Rectal smooth muscle tissue (tissue), 1 donor: ENCODE results near the gene OR10Z1.

Source experiments
- H3K27ac ChIP-seq: one replicate; pipeline ENCODE4 v1.7.0; 2013; ENCODE audit warnings: low read depth, low read length, inconsistent platforms
- H3K27me3 ChIP-seq: one replicate; pipeline ENCODE4 v1.7.0; 2013; ENCODE audit warnings: low read length; ENCODE audit not compliant: control insufficient read depth, insufficient read depth
- H3K36me3 ChIP-seq: one replicate; pipeline ENCODE4 v1.7.0; 2013; ENCODE audit warnings: low read length; ENCODE audit not compliant: control insufficient read depth, insufficient read depth
- H3K4me1 ChIP-seq: one replicate; pipeline ENCODE4 v1.7.0; 2013; ENCODE audit warnings: low read length; ENCODE audit not compliant: control insufficient read depth, insufficient read depth
- H3K4me3 ChIP-seq: one replicate; pipeline ENCODE4 v1.7.0; 2013; ENCODE audit warnings: low read length
- H3K9ac ChIP-seq: one replicate; pipeline ENCODE4 v1.7.0; 2013; ENCODE audit warnings: low read length

The OR10Z1 gene, protein sequence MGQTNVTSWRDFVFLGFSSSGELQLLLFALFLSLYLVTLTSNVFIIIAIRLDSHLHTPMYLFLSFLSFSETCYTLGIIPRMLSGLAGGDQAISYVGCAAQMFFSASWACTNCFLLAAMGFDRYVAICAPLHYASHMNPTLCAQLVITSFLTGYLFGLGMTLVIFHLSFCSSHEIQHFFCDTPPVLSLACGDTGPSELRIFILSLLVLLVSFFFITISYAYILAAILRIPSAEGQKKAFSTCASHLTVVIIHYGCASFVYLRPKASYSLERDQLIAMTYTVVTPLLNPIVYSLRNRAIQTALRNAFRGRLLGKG

DNA sequence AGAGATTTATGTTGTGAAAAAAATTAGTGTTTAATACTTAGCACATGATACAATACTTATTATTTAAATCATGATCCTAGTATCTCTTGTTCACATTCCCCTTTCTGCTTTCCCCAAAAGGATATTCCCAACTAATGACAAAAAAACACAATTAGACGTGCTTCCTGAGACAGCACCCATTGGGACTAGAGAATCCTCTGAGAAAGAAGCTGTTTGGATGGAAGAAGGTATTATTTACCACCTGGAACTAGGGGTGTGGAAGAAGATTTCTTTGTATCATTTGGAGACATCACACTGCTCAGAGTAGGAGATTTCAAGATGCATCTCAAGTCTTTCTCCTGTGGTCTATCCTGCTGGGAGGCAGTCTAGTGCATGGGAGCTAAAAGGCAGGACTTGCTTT is at the start of gene OR10Z1:
TSS of gene OR10Z1 (plus strand) at position 301 of the 400 bp plus-strand sequence. CDS start 1,171 bp downstream, outside the sequence.
- Histone ChIP-seq H3K36me3 (no peaks in the 10 kb centered on the region), H3K27ac (no peak within 1 kb of the TSS), H3K27me3 (no peaks in the 10 kb centered on the region), H3K4me1 (no peaks in the 10 kb centered on the region), H3K4me3 (no peak within 1 kb of the TSS), H3K9ac (no peak within 1 kb of the TSS)

DNA sequence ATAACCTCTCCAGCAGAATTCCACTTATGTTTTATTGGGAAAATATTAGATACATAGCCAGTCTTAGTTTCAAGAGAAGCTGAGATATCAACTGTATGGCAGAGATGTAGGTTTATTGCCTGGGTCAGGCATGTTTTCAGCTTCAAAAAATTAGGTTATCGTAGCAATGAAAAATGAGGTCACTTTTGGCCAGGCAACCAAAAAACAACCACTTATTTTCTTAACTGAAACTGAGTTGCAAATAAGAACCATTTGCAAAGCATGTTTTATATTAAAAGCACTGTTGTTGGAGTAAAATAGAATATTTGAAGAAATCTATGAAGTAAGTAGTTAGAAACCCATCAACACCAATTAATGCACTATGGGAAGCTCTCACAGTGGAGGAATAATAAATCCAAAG is 45.4 kb upstream of the OR10Z1 start:
- Histone ChIP-seq H3K27ac (no peak overlapping the region), H3K27me3 (no peaks in the 10 kb centered on the region), H3K9ac (no peak overlapping the region), H3K4me3 (no peak overlapping the region), H3K4me1 (no peaks in the 10 kb centered on the region), H3K36me3 (no peaks in the 10 kb centered on the region)

DNA sequence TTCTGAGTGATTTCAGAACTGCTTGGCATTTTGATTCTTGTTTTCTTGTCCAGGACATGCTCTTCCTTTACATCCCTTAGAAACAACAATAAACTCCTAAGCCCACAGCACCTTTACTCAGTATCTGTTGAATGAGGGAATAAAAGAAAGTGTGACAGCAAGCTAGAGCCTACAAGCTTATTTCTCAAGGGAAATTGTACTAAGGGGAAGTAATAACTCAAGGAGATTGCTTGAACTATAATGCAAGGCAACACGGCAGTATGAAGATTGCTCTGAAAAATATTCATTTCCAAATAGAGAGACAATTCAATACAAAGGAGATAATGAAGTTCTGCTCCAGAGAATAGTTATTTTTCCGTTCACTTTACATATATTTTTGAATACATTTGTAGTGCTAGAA is 41.2 kb upstream of the OR10Z1 start:
- Histone ChIP-seq H3K27ac (no peak overlapping the region), H3K36me3 (no peaks in the 10 kb centered on the region), H3K4me1 (no peaks in the 10 kb centered on the region), H3K27me3 (no peaks in the 10 kb centered on the region), H3K9ac (no peak overlapping the region), H3K4me3 (no peak overlapping the region)

DNA sequence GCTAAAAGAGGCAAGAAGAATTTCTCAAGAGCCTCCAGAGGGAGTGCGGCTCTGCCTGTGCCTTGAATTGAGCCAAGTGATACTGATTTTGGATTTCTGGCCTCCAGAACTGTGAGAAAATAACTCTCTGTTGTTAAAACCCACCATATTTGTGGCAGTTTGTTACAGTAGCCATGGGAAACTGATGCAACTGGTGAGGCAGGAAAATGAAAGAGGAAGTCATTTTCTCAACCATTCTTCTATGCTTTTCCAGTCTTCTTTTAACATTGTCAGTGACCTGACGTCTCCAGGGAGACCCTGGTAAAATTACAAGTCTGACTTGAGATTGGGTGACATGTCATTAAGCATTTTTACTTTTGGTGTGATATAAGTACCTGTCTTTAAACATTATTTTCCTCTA is 40.5 kb upstream of the OR10Z1 start:
- Histone ChIP-seq H3K27me3 (no peaks in the 10 kb centered on the region), H3K4me1 (no peaks in the 10 kb centered on the region), H3K9ac (no peak overlapping the region), H3K4me3 (no peak overlapping the region), H3K27ac (no peak overlapping the region), H3K36me3 (no peaks in the 10 kb centered on the region)

DNA sequence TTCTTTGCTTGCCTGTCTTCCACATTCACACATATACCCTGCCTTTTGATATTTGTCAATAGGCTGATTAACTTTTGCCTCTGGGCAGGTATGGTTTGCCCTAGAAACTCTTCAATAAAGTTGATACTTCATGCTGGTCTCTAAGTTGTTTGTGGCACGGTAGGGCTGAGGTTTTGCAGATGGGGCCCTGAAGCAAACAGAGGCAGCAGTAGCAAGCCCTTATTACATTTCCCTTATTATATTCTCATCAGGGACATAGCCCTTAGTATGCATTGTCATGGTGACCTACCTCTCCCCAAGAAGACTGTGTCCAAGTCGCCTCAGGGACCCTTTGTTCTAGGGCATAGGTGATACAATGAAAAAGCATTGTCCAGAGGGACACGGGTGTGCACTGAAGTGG is 34.6 kb upstream of the OR10Z1 start, which contains the start of gene OR6P1:
TSS of gene OR6P1 (minus strand) at position 101 of the 400 bp plus-strand sequence. CDS start 6,976 bp downstream, outside the sequence.
- Histone ChIP-seq H3K27ac (no peak within 1 kb of the TSS), H3K9ac (no peak within 1 kb of the TSS), H3K27me3 (no peaks in the 10 kb centered on the region), H3K36me3 (no peaks in the 10 kb centered on the region), H3K4me3 (no peak within 1 kb of the TSS), H3K4me1 (no peaks in the 10 kb centered on the region)

DNA sequence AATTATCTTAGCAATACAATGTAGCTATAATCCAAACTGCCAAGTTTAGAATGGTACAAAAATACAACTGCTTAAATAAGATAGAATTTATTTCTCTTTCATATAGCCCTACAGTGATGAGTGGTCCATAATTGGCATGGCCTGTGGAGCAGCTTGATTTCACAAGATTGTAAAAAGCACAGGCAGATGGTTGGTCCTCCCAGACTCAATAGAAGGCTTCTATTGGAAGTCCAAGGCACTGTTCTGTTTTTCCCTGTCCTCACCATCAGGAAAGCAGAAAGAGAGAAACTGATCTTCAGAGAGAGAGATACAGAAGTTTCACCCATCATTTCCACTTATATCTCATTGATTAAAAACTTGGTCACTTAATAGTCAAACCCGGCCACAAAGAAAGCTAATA is 32.8 kb upstream of the OR10Z1 start:
- Histone ChIP-seq H3K4me1 (no peaks in the 10 kb centered on the region), H3K27ac (no peak overlapping the region), H3K4me3 (no peak overlapping the region), H3K27me3 (no peaks in the 10 kb centered on the region), H3K9ac (no peak overlapping the region), H3K36me3 (no peaks in the 10 kb centered on the region)

DNA sequence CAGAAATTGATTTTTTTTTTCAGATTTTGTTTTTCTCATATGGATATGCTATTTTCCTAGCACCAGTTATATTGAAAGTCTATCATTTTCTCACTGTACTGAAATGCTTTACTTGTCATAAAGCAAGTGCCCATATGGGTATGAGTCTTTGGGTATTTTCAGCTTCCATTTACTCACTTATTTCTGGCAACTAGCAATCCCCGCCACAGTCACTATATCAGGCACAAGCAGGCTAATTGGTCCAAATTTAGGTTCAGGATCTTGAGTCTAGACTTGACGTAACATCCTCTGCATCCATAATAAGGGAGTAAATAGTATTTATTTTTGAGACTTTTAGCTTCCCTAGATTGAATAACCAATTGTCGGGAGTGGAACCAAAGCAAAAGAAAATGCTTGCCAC is 27.5 kb upstream of the OR10Z1 start:
- Histone ChIP-seq H3K27me3 (no peaks in the 10 kb centered on the region), H3K36me3 (no peaks in the 10 kb centered on the region), H3K4me3 (no peak overlapping the region), H3K4me1 (no peaks in the 10 kb centered on the region), H3K27ac (no peak overlapping the region), H3K9ac (no peak overlapping the region)

DNA sequence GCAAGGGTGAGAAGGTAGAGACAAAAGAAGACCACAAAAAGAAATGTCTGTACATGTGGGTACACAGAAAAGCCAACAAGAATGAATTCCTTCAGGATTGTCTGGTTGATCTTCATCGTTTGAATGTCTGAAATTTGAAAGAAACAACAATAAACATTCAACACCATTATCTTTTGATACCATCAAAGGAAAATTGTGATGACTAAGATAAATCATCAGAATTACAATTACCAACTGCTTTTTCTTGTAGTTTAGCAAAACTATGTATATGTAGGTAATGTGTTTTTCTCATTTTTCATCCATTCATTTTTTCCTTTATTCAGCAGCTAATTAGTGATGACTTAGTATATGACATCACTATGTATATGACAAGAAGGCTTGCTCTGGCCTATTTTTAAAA is 25.3 kb upstream of the OR10Z1 start, which contains the start of gene OR10X1:
TSS of gene OR10X1 (minus strand) at position 167 of the 400 bp plus-strand sequence. CDS start at position 167, 0 bp downstream.
- Histone ChIP-seq H3K36me3 (no peaks in the 10 kb centered on the region), H3K4me1 (no peaks in the 10 kb centered on the region), H3K9ac (no peak within 1 kb of the TSS), H3K27me3 (no peaks in the 10 kb centered on the region), H3K27ac (no peak within 1 kb of the TSS), H3K4me3 (no peak within 1 kb of the TSS)

DNA sequence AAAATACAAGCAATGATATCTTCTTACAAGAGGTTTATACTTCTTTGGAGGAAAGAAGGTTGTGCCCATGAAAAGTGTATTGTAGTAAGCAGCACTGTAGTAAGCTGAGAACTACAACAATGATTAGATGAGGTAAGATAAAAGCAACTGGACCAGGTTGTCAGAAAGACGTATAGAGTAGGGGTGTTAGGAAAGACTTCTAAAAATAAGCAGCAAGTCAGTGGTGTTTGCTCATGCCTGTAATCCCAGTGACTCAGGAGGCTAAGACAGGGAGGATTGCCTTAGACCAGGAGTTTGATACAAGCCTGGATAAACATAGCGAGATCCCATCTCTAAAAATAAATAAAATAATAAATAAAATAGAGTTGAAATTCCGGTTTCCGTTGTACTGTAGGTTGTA is 21.1 kb upstream of the OR10Z1 start:
- H3K4me3 ChIP-seq = no peak overlapping the region
- H3K4me1 ChIP-seq = no peaks in the 10 kb centered on the region
- no peaks in the 10 kb centered on the region for H3K27me3 ChIP-seq
- H3K9ac ChIP-seq = no peak overlapping the region
- no peak overlapping the region for H3K27ac ChIP-seq
- H3K36me3 ChIP-seq = no peaks in the 10 kb centered on the region

DNA sequence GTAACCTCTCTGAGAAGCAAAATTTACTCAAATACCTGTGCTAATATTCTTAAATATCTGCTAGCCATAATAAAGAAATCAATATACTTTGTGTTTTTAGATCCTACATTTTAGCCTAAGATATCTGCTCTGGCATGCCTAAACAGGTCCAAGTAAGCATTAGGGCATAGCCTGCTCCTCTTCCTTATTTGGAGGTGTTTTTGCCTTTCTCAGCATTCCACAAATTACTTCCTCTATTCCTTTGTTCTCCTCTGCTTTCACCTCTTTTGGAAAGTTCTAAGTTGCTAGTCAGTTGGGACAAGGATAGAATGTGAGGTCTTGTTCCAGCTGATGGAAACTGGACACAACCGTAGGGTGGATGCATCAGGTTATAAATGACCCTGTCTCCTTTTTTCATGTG is 18.1 kb upstream of the OR10Z1 start:
- no peak overlapping the region for H3K4me3 ChIP-seq
- H3K27ac ChIP-seq = no peak overlapping the region
- H3K9ac ChIP-seq = no peak overlapping the region
- no peaks in the 10 kb centered on the region for H3K4me1 ChIP-seq
- no peaks in the 10 kb centered on the region for H3K36me3 ChIP-seq
- no peaks in the 10 kb centered on the region for H3K27me3 ChIP-seq

DNA sequence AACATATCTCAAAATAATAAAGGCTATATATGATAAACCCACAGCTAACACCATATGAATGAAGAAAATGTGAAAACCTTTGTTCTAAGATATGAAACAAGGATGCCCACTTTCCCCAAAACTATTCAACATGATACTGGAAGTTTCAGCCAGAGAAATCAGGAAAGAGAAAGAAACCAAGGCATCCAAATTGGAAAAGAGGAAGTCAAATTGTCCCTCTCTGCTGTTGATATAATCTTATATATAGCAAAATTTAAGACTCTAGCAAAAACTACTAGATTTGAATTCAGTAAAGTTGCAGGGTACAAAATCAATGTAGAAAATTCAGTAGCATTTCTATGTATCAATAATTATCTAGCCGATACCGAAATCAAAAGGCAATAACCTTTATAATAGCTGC is 4.3 kb upstream of the OR10Z1 start:
- Histone ChIP-seq H3K27ac (no peak overlapping the region), H3K9ac (no peak overlapping the region), H3K36me3 (no peaks in the 10 kb centered on the region)

DNA sequence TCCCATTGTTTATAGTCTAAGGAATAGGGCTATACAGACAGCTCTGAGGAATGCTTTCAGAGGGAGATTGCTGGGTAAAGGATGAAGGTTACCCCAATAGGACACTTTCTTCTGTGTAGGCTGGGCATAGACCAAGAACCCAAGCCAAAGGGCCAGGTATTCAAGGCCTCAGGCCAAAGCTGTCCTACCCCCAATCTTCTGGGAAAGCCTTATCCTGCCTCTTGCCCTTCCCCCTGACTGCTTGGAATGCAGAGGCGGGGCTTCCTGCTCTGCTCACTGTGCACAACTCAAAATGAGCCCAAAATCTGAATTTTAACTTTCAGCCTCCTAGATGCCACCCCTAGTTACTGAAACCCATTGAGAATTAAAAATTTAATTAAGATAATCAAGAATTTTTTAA is 2.2 kb downstream of the OR10Z1 start:
- H3K27me3 ChIP-seq = no peaks in the 10 kb centered on the region
- no peak overlapping the region for H3K4me3 ChIP-seq
- H3K36me3 ChIP-seq = no peaks in the 10 kb centered on the region
- H3K4me1 ChIP-seq = no peaks in the 10 kb centered on the region
- no peak overlapping the region for H3K27ac ChIP-seq
- no peak overlapping the region for H3K9ac ChIP-seq

More for the DNA sequence above, 4.3 kb upstream of the OR10Z1 start:
- H3K27me3 ChIP-seq = no peaks in the 10 kb centered on the region
- no peaks in the 10 kb centered on the region for H3K4me1 ChIP-seq
- H3K4me3 ChIP-seq = no peak overlapping the region

DNA sequence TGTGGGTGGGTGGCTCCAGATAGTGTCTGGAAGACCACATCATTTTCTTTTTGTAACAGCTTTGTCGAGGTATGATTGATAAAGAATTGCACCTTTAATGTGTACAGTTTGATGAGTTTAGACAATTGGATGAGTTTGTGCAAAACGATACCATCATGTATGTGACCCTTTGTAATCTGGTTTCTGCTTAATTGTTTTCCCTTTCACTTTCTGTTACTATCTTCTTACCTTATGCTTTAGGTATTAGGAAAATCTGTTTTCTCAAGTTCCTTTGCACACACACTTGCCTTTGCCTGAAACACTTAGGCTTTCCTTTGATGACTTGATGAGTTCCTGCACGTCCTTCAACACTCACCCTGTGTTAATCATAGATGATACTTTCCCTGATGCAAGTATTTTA is 6.8 kb downstream of the OR10Z1 start:
- Histone ChIP-seq H3K4me3 (no peak overlapping the region), H3K36me3 (no peaks in the 10 kb centered on the region)

More for the DNA sequence above, 6.8 kb downstream of the OR10Z1 start:
- Histone ChIP-seq H3K9ac (no peak overlapping the region), H3K27ac (no peak overlapping the region), H3K27me3 (no peaks in the 10 kb centered on the region), H3K4me1 (no peaks in the 10 kb centered on the region)
